Mucosa of stomach (tissue), 1 donor: ENCODE measurements around the gene LIN37.

ENCODE experiments used
- H3K27me3 ChIP-seq: one replicate; pipeline ENCODE4 v1.7.0; 2013; ENCODE audit warnings: mild to moderate bottlenecking, low read length; ENCODE audit not compliant: control insufficient read depth, insufficient read depth
- H3K36me3 ChIP-seq: one replicate; pipeline ENCODE4 v1.7.0; 2013; ENCODE audit warnings: low read length; ENCODE audit not compliant: control insufficient read depth, insufficient read depth
- H3K4me1 ChIP-seq: one replicate; pipeline ENCODE4 v1.7.0; 2013; ENCODE audit warnings: mild to moderate bottlenecking, low read length; ENCODE audit not compliant: control insufficient read depth, insufficient read depth
- H3K4me3 ChIP-seq: one replicate; pipeline ENCODE4 v1.7.0; 2013; ENCODE audit warnings: low read length
- H3K9ac ChIP-seq: one replicate; pipeline ENCODE4 v1.7.0; 2013; ENCODE audit warnings: mild to moderate bottlenecking, low read length, moderate library complexity
- H3K9me3 ChIP-seq: one replicate; pipeline ENCODE4 v1.7.0; 2013; ENCODE audit warnings: mild to moderate bottlenecking, low read length, moderate library complexity; ENCODE audit not compliant: control insufficient read depth
- donor health status: Pancreatic carcinoma.

LIN37 gene

GRCh38 chr19:35753634-35754369 lies 5.4 kb downstream of the LIN37 start:
- H3K36me3 ChIP-seq: peaks cover 12% of the 10 kb centered on the region
- H3K9ac ChIP-seq: no peak overlapping the region
- no peaks in the 10 kb centered on the region for H3K9me3 ChIP-seq
- H3K4me3 ChIP-seq: no peak overlapping the region
- peaks cover 18% of the 10 kb centered on the region for H3K27me3 ChIP-seq
- peaks cover 36% of the 10 kb centered on the region for H3K4me1 ChIP-seq

DNA sequence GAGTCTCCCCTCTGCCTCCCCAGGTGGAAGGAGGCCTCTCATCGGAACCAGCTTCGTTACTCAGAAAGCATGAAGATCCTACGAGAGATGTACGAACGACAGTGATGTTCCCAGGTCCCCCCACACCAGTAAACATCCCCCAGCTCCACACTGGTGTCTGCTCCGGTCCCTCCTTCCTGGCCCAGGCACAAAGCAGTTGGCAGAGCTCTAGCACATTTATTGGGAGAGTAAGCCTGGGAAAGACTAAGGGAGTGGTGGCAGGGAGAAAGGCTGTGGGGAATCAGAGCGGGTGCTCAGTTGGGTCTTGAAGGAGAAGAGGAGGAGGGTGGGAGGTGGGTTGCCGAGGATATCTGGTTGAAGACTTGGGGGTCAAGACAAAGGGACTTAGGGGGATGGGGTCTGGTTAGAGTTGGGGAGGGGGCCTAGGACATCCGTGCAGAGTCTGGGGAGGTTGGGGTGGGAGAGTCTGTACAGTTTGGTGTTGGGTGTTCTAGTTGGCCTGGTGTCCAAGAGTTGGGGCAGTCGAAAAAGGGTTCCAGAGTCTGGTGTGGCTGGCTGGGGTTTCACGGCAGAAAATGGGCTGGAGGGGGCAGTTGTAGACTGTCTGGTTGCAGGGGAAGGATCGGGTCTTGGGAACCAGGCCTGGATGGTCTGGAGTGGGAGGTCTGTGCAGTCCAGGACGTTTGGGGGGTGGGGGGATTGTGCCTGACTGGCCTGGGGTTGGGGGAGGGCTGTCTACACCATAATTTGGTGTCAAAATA lies 6.2 kb downstream of the LIN37 start:
- peaks cover 37% of the 10 kb centered on the region for H3K4me1 ChIP-seq
- H3K9me3 ChIP-seq: no peaks in the 10 kb centered on the region
- peaks cover 18% of the 10 kb centered on the region for H3K27me3 ChIP-seq
- H3K9ac ChIP-seq: no peak overlapping the region
- peaks cover 12% of the 10 kb centered on the region for H3K36me3 ChIP-seq
- H3K4me3 ChIP-seq: no peak overlapping the region

DNA sequence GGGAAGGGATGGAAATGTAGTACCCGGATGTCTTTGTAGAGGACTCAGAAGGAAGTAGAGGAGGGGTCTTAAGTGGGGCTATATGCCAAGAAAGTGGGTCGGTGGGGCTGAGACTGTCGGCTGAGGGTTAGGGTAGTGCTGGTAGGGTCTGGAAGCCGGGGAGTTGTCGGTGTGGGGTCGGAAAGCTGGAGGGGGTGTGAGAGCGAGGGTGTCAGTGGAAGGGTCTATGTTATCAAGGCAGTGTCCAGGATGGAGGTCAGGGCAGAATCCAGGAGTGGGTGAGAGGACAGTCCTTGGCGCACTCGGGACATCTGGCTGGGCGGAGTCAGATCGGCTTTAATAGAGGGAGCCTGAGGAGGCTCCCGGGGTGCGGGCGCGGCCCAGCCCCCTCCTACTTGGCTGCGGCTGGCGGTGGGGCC lies 6.8 kb downstream of the LIN37 start:
- Histone ChIP-seq H3K27me3 (peaks cover 18% of the 10 kb centered on the region), H3K36me3 (peaks cover 12% of the 10 kb centered on the region), H3K4me1 (peaks cover 37% of the 10 kb centered on the region)

DNA sequence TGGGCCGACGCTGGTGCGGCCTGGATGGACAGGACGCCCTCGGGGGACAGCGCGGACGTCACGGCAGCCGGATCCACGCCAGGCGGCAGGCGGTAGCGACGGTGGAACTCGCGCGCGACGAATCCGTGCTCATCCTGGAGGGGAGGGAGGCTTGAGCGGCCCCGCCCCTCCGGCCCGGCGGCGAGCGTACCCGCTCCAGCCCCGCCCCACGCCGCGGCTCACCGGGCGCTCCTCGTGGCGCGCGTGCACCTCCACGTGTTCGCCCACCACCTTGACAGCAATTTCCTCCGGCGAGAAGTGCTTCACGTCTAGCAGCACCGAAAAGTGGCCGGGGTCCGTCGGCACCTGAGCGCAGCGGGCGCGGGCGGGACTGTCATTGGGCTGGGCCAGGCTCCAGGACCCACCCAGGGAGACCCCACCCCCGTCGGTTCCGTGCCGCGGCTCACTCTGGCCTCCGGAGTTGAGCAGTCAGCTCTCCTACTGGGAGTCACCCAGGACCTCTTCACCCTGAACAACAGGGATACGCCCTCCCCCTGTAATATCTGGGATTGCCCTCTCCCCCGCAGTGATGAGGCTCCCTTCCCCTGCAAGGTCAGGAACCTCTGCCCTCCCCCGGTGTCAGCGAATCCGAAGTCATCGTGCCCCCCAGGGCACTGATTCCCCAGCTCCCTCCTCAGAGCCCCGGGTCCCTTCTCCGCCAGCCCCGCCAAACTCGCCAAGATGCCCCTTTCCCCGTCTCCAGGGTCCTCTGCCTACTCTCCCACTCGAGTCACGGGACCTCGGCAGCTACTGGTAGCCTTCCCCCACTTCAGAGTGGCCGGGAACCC lies 7.4 kb downstream of the LIN37 start:
- H3K9ac ChIP-seq: peak overlapping the region; percentile 50
- H3K4me3 ChIP-seq: peak overlapping the region; percentile 8

More for the DNA sequence above, 6.8 kb downstream of the LIN37 start:
- Histone ChIP-seq H3K9me3 (no peaks in the 10 kb centered on the region), H3K9ac (peak overlapping the region; percentile 50), H3K4me3 (no peak overlapping the region)

GRCh38 chr19:35756377-35757230 lies 8.2 kb downstream of the LIN37 start, which contains the start of gene HSPB6:
Gene HSPB6 (minus strand): TSS chr19:35757029. CDS start chr19:35757008, 21 bp downstream.
- Histone ChIP-seq H3K4me3 (peak within 1 kb of the TSS; percentile 25), H3K9ac (peak within 1 kb of the TSS; percentile 54), H3K4me1 (peaks cover 37% of the 10 kb centered on the region), H3K9me3 (no peaks in the 10 kb centered on the region), H3K36me3 (peaks cover 12% of the 10 kb centered on the region), H3K27me3 (peaks cover 18% of the 10 kb centered on the region)

More for the DNA sequence above, 7.4 kb downstream of the LIN37 start:
- Histone ChIP-seq H3K9me3 (no peaks in the 10 kb centered on the region), H3K4me1 (peaks cover 37% of the 10 kb centered on the region), H3K27me3 (peaks cover 18% of the 10 kb centered on the region), H3K36me3 (peaks cover 12% of the 10 kb centered on the region)

DNA sequence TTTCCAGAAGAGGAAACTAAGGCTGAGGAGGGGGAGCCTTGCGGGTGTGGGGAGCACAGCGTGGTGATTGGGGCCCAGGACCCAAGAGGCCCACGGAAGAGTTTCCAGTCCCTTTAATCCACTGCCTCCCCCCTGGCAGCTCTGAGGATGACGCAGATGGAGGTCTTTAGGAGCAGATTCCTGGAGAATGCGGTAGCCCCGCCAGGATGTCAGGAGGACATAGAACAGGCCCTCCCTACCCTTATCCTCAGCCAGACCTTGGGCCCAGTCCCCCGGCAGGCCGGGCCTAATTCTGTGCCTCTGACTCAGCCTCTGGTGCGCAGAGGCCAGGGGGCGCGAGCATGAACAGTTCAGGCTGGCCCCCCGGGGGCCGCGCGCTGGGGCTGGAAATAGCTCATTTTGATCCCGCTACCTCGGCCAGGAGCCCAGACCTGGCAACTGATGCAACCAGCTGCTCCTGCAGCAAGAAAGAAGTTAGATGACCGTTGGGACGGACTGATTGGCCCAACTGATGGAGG lies 8.9 kb downstream of the LIN37 start:
- H3K9ac ChIP-seq: peak overlapping the region; percentile 54

GRCh38 chr19:35757749-35758608 lies 9.6 kb downstream of the LIN37 start, which contains the start of gene PROSER3:
Gene PROSER3 (plus strand): TSS chr19:35758176. CDS start chr19:35758216, 40 bp downstream.
- H3K4me1 ChIP-seq: peaks cover 37% of the 10 kb centered on the region
- H3K4me3 ChIP-seq: peak within 1 kb of the TSS; percentile 91
- H3K9me3 ChIP-seq: no peaks in the 10 kb centered on the region
- H3K27me3 ChIP-seq: peaks cover 18% of the 10 kb centered on the region
- peak within 1 kb of the TSS; percentile 92 for H3K9ac ChIP-seq
- peaks cover 7% of the 10 kb centered on the region for H3K36me3 ChIP-seq

More for the DNA sequence above, 8.9 kb downstream of the LIN37 start:
- peak overlapping the region; percentile 25 for H3K4me3 ChIP-seq
- no peaks in the 10 kb centered on the region for H3K9me3 ChIP-seq
- H3K27me3 ChIP-seq: peaks cover 18% of the 10 kb centered on the region
- H3K36me3 ChIP-seq: peaks cover 12% of the 10 kb centered on the region
- H3K4me1 ChIP-seq: peaks cover 37% of the 10 kb centered on the region

- peaks cover 37% of the 10 kb centered on the region for H3K4me1 ChIP-seq
- H3K9me3 ChIP-seq: no peaks in the 10 kb centered on the region
- no peak overlapping the region for H3K9ac ChIP-seq
- no peaks in the 10 kb centered on the region for H3K36me3 ChIP-seq
- peaks cover 18% of the 10 kb centered on the region for H3K27me3 ChIP-seq
- H3K4me3 ChIP-seq: no peak overlapping the region
Measured at GRCh38 chr19:35759697-35760096, 11.3 kb downstream of the LIN37 start.

DNA sequence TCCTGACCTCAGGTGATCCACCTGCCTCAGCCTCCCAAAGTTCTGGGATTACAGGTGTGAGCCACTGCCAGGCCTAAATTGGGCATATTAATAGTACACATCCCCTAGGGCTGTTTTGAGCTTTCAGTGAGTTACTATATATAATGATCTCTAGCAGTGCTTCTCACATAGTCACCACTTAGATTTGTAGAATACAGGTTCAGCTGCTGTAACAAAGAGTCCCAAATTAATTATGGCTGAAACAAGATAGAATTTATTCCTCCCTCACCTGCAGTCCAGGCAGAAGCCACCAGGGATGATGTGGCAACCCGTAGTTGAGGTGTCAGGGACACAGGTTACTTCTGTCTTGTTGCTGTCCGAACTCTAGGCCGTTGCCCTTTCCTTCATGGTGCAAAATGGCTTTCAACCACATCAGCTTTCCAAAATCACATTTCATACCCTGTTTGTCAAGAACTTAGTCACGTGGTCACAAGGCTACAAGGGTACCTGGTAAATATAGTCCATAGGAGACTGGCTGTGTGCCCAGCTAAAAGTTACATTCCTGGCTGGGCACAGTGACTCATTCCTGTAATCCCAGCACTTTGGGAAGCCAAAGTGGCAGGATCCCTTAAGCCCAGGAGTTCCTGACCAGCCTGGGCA lies 12.5 kb downstream of the LIN37 start:
- peaks cover 26% of the 10 kb centered on the region for H3K4me1 ChIP-seq
- no peak overlapping the region for H3K4me3 ChIP-seq
- no peak overlapping the region for H3K9ac ChIP-seq
- peaks cover 10% of the 10 kb centered on the region for H3K27me3 ChIP-seq
- no peaks in the 10 kb centered on the region for H3K36me3 ChIP-seq
- no peaks in the 10 kb centered on the region for H3K9me3 ChIP-seq
